ENCODE measurements around the gene ZCCHC24.

DNA sequence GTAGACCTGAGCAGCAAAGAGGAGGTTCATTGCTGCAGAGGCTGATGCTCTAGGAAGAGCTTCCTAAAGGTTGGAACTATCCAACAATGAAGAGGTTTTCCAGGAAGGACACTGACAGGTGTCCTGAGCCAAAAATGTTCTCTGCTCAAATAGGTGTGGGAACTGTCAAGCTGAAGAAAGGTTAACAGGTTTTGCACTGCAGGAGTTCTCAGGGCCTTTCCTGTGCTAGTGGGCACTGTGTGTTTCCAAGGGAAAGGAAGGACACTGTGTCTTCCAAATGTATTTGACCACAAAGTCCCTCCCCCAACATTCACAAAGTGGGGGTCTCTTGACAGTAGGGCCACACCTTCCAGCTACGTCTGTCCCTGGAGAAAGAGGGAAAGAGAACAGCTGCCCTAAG, 4.0 kb downstream of the ZCCHC24 start:
- TF ChIP-seq, protein P1, sequence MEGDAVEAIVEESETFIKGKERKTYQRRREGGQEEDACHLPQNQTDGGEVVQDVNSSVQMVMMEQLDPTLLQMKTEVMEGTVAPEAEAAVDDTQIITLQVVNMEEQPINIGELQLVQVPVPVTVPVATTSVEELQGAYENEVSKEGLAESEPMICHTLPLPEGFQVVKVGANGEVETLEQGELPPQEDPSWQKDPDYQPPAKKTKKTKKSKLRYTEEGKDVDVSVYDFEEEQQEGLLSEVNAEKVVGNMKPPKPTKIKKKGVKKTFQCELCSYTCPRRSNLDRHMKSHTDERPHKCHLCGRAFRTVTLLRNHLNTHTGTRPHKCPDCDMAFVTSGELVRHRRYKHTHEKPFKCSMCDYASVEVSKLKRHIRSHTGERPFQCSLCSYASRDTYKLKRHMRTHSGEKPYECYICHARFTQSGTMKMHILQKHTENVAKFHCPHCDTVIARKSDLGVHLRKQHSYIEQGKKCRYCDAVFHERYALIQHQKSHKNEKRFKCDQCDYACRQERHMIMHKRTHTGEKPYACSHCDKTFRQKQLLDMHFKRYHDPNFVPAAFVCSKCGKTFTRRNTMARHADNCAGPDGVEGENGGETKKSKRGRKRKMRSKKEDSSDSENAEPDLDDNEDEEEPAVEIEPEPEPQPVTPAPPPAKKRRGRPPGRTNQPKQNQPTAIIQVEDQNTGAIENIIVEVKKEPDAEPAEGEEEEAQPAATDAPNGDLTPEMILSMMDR (IDR thresholded peaks at IDR 0.05; ENCODE audit: extremely low read depth in 1 of 2, insufficient read depth in 1 of 2, low read depth in 1 of 2, low read length in 2 of 2) = no peak
- TF ChIP-seq EZH2 (IDR thresholded peaks at IDR 0.05; ENCODE audit: borderline replicate concordance, low read depth, low read length, severe bottlenecking) (no peak), POLR2A (IDR thresholded peaks at IDR 0.05; ENCODE audit: low read depth, low read length) (no peak), POLR2AphosphoS5 (IDR thresholded peaks at IDR 0.05; ENCODE audit: insufficient read depth, low read depth, low read length) (no peak), GATA2 (IDR thresholded peaks at IDR 0.05; ENCODE audit: insufficient read depth, insufficient read length, low read depth, low read length) (no peak), MYC (IDR thresholded peaks at IDR 0.05; ENCODE audit: low read depth, low read length) (no peak), JUN (IDR thresholded peaks at IDR 0.05; ENCODE audit: borderline replicate concordance, insufficient read depth, insufficient read length, low read depth) (no peak), FOS (IDR thresholded peaks at IDR 0.05; ENCODE audit: borderline replicate concordance, insufficient read depth, low read length) (no peak)
- TF ChIP-seq, protein P2, sequence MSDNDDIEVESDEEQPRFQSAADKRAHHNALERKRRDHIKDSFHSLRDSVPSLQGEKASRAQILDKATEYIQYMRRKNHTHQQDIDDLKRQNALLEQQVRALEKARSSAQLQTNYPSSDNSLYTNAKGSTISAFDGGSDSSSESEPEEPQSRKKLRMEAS (IDR thresholded peaks at IDR 0.05; ENCODE audit: insufficient read depth, insufficient read length) = no peak

Measured in endothelial cell of umbilical vein (primary cell).